Rectal smooth muscle tissue (tissue), 1 donor: ENCODE measurements around the gene ELF5.

Experiments
- H3K27ac ChIP-seq: one replicate; pipeline ENCODE4 v1.7.0; 2013; ENCODE audit warnings: low read depth, low read length, inconsistent platforms
- H3K27me3 ChIP-seq: one replicate; pipeline ENCODE4 v1.7.0; 2013; ENCODE audit warnings: low read length; ENCODE audit not compliant: control insufficient read depth, insufficient read depth
- H3K36me3 ChIP-seq: one replicate; pipeline ENCODE4 v1.7.0; 2013; ENCODE audit warnings: low read length; ENCODE audit not compliant: control insufficient read depth, insufficient read depth
- H3K4me1 ChIP-seq: one replicate; pipeline ENCODE4 v1.7.0; 2013; ENCODE audit warnings: low read length; ENCODE audit not compliant: control insufficient read depth, insufficient read depth
- H3K4me3 ChIP-seq: one replicate; pipeline ENCODE4 v1.7.0; 2013; ENCODE audit warnings: low read length
- H3K9ac ChIP-seq: one replicate; pipeline ENCODE4 v1.7.0; 2013; ENCODE audit warnings: low read length

ELF5 gene

DNA sequence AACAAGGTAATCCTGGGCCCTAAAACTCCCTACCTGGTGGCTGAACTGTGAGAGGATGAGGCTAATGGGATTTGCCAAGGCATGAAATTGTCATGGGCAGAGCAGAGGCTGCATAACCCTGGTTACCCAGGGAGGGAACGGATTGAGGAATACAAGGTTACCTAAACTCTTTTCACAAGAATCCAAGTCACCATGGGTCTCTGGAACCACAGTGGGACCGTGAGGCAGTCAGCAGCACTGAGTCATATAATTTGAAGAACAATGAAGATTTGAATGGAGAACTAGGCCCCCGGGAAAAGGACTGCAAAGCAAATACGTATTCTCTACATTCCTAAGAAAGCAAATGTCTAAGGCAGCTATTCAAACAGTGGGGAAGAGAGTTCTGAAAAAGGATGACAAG is 55.1 kb downstream of the ELF5 start:
- Histone ChIP-seq H3K4me1 (no peaks in the 10 kb centered on the region), H3K9ac (no peak overlapping the region), H3K36me3 (peaks cover 25% of the 10 kb centered on the region), H3K27ac (no peak overlapping the region), H3K4me3 (no peak overlapping the region), H3K27me3 (no peaks in the 10 kb centered on the region)

- Histone ChIP-seq H3K4me1 (no peaks in the 10 kb centered on the region), H3K4me3 (no peak overlapping the region), H3K9ac (no peak overlapping the region), H3K27me3 (no peaks in the 10 kb centered on the region), H3K27ac (no peak overlapping the region), H3K36me3 (peaks cover 26% of the 10 kb centered on the region)
These were observed 56.0 kb downstream of the ELF5 start for GRCh38 chr11:34457607-34458006.

DNA sequence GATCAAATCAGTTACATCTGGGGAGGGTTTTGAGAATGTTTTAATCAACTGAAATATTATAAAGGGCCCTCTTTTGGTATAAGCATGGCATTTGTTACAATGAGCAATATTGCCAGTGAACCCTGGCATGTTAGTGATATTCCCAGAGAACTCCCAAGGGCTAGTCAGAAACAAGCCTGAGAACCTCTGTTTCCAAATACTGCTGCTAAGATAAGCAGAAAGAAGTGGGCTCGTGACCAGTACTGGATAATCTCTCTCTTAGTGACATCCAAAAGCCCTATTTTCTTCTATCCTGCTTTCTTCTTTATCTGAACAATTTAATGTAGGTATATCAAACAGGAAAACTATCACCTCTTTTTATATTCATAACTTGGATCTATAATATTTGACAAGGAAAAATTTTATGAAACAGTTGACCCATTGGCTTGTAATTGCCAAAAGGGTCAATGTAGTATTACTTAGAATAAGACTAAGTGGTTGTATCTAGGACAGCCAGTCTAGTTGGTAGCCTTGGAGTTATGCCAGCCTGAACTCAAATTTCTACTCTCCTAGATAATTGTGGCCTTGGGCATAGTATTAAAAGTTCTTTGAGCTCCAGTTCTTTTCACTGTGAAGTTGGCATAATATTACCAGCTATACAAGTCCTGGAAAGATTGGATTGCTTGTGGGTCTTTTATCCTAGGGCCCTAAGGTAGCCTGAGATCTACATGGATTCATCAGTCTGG is 59.1 kb downstream of the ELF5 start:
- Histone ChIP-seq H3K27ac (no peak overlapping the region), H3K36me3 (peaks cover 30% of the 10 kb centered on the region), H3K9ac (no peak overlapping the region), H3K27me3 (no peaks in the 10 kb centered on the region), H3K4me3 (no peak overlapping the region), H3K4me1 (no peaks in the 10 kb centered on the region)

DNA sequence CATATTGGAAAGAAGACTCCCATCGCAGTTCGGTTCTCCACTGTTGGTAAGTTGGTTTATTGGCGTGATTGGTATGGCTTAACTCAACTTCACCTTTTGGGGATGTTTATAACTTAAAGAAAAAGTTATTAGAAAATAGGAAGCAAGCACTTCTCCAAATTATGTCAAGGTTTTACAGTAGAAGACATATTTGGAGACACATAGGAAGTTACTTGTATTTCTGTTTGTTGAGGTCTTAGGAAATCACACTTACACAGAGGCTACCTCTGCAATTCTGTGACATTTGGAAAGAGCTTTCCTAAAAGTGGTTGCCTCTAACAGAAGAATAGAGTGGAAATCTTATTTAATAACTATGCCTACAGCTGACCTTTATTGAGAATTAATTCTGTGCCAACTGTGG is 62.5 kb downstream of the ELF5 start:
- Histone ChIP-seq H3K4me1 (no peaks in the 10 kb centered on the region), H3K4me3 (no peak overlapping the region), H3K9ac (no peak overlapping the region), H3K27ac (no peak overlapping the region), H3K27me3 (no peaks in the 10 kb centered on the region), H3K36me3 (peaks cover 19% of the 10 kb centered on the region)

GRCh38 chr11:34449013-34449412 is 64.6 kb downstream of the ELF5 start:
- no peak overlapping the region for H3K9ac ChIP-seq
- H3K36me3 ChIP-seq: peaks cover 12% of the 10 kb centered on the region
- H3K4me3 ChIP-seq: no peak overlapping the region
- no peak overlapping the region for H3K27ac ChIP-seq
- H3K27me3 ChIP-seq: no peaks in the 10 kb centered on the region
- no peaks in the 10 kb centered on the region for H3K4me1 ChIP-seq

DNA sequence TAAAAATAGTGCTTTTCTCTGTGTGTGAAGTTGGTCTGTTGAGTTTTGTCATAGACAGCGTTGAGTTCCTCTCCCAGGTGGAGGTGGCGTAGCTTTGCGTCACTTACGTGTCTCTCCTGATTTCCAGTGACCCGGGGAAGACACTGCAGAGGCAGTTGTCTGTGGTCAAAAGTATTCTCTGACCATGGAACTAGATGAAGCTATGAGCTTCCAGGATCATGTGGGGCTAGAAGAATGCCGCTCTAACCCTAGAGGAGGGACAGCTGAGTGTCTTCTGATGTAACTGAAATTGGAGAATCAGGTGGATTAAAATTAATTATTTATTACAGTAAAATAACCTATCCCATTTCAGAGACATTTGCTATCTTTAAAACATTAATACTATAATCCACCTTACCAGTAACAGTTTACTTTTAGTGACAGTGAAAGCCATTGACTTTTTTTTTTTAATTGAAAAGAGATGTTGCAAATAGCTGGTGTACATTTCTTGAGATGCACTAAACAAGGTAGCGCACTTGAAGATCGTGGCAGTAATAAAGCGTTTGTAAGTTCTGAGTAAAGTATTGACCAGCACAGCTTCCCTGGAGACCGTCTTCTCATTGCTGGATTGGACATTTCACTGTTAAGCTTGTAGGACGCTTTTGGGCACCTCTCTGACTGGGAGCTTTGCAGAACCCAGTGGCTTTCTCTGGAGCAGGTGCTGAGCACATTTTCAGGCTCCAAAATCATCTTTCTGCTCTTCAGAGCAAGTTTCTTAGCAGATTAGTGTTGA is 65.2 kb downstream of the ELF5 start:
- Histone ChIP-seq H3K27ac (no peak overlapping the region), H3K9ac (no peak overlapping the region), H3K4me1 (no peaks in the 10 kb centered on the region), H3K27me3 (no peaks in the 10 kb centered on the region), H3K36me3 (peaks cover 8% of the 10 kb centered on the region), H3K4me3 (no peak overlapping the region)

- Histone ChIP-seq H3K4me1 (no peaks in the 10 kb centered on the region), H3K4me3 (no peak overlapping the region), H3K36me3 (peaks cover 6% of the 10 kb centered on the region), H3K27ac (no peak overlapping the region), H3K9ac (no peak overlapping the region), H3K27me3 (no peaks in the 10 kb centered on the region)
These were observed 66.5 kb downstream of the ELF5 start for GRCh38 chr11:34447044-34447443.

DNA sequence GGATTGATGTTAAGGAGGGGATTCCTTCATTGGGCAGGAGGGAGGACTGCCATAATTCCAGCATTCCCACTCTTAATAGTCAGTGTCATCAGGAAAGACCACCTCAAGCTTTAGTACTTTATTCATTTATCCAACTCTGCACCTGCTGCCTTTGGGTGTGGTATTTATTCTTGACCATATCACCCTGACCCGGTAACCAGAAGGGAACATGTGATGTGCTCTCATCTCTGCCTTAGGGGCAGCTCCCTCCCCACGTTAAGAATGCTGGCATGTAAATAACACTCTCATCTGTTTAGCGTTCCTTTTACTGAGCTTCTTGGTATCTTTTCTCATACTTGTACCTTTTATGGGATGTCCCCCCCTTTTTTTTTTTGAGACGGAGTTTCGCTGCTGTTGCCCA is 67.2 kb downstream of the ELF5 start:
- no peaks in the 10 kb centered on the region for H3K4me1 ChIP-seq
- H3K4me3 ChIP-seq: no peak overlapping the region
- H3K27me3 ChIP-seq: no peaks in the 10 kb centered on the region
- peaks cover 4% of the 10 kb centered on the region for H3K36me3 ChIP-seq
- H3K27ac ChIP-seq: no peak overlapping the region
- no peak overlapping the region for H3K9ac ChIP-seq

GRCh38 chr11:34445956-34446355 is 67.6 kb downstream of the ELF5 start:
- Histone ChIP-seq H3K36me3 (peaks cover 4% of the 10 kb centered on the region), H3K27ac (no peak overlapping the region), H3K4me1 (no peaks in the 10 kb centered on the region), H3K4me3 (no peak overlapping the region), H3K27me3 (no peaks in the 10 kb centered on the region), H3K9ac (no peak overlapping the region)

GRCh38 chr11:34444428-34444827 is 69.2 kb downstream of the ELF5 start:
- peaks cover 8% of the 10 kb centered on the region for H3K4me1 ChIP-seq
- no peaks in the 10 kb centered on the region for H3K36me3 ChIP-seq
- H3K9ac ChIP-seq: no peak overlapping the region
- no peak overlapping the region for H3K4me3 ChIP-seq
- no peaks in the 10 kb centered on the region for H3K27me3 ChIP-seq
- H3K27ac ChIP-seq: no peak overlapping the region

DNA sequence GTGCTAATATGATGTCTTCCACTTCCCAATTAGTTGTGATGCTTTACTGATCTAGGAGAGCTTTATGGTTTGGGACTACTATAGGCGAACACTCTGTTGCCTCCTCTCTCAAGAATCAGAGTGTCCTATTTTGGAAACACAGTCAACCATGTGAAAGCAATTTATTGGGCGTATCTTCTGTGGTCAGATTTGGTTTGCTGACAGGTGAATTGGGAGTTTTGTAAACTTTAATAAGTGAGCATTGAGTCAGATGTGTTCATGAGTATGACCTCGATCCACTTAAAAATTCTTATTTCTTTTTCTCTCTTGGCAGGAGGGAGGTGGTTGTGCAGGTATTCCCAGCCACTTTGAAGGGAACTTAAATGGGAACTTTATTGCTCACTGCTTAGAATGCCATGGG is 70.5 kb downstream of the ELF5 start:
- H3K27ac ChIP-seq: no peak overlapping the region
- no peak overlapping the region for H3K4me3 ChIP-seq
- no peaks in the 10 kb centered on the region for H3K36me3 ChIP-seq
- H3K9ac ChIP-seq: no peak overlapping the region
- no peaks in the 10 kb centered on the region for H3K27me3 ChIP-seq
- H3K4me1 ChIP-seq: peaks cover 10% of the 10 kb centered on the region

- Histone ChIP-seq H3K36me3 (no peaks in the 10 kb centered on the region), H3K27me3 (no peaks in the 10 kb centered on the region), H3K4me1 (peaks cover 10% of the 10 kb centered on the region), H3K9ac (no peak overlapping the region), H3K4me3 (no peak overlapping the region), H3K27ac (no peak overlapping the region)
These were observed 71.8 kb downstream of the ELF5 start for GRCh38 chr11:34441814-34442213.
